ENCODE results near the gene ABCC3.

The ABCC3 gene

GRCh38 chr17:50651661-50652060 lies 17.0 kb downstream of the ABCC3 start:
- TF ChIP-seq CTCF (IDR thresholded peaks at IDR 0.05; ENCODE audit: low read depth, low read length, poor library complexity, severe bottlenecking), result no peak
- TF ChIP-seq EZH2phosphoT487 (IDR thresholded peaks at IDR 0.05; ENCODE audit: borderline replicate concordance, low read length), result no peak
- no peaks in the 10 kb centered on the region for H3K36me3 ChIP-seq (ENCODE audit: control insufficient read depth, low read length)
- no peaks in the 10 kb centered on the region for H3F3A ChIP-seq (ENCODE audit: control insufficient read depth, insufficient read depth)
- no peak overlapping the region for H3K4me3 ChIP-seq (ENCODE audit: low read length)
- no peaks in the 10 kb centered on the region for H3K9me2 ChIP-seq (replicated peaks; ENCODE audit: control insufficient read depth, low read length)
- no peaks in the 10 kb centered on the region for H4K20me1 ChIP-seq (ENCODE audit: control insufficient read depth, insufficient read depth, low read depth, low read length)
- H3K27ac ChIP-seq (ENCODE audit: low read depth, low read length), result no peak overlapping the region
- H3K79me2 ChIP-seq (ENCODE audit: control insufficient read depth, low read length), result no peaks in the 10 kb centered on the region
- peaks cover 5% of the 10 kb centered on the region for H3K9me3 ChIP-seq (ENCODE audit: control insufficient read depth, insufficient read depth, low read length)
- peaks cover 13% of the 10 kb centered on the region for H3K27me3 ChIP-seq (ENCODE audit: control insufficient read depth, low read length)
- peaks cover 3% of the 10 kb centered on the region; the same call in 1 of the 2 replicates for H3K4me1 ChIP-seq (ENCODE audit: control insufficient read depth, low read length)
- no peak overlapping the region for H3K4me2 ChIP-seq (ENCODE audit: low read length)

- TF ChIP-seq CTCF (IDR thresholded peaks at IDR 0.05; ENCODE audit: low read depth, low read length, poor library complexity, severe bottlenecking) (no peak), EZH2phosphoT487 (IDR thresholded peaks at IDR 0.05; ENCODE audit: borderline replicate concordance, low read length) (no peak)
- no peaks in the 10 kb centered on the region for H3K9me2 ChIP-seq (replicated peaks; ENCODE audit: control insufficient read depth, low read length)
- H3K9me3 ChIP-seq (ENCODE audit: control insufficient read depth, insufficient read depth, low read length), result peaks cover 5% of the 10 kb centered on the region
- H3K27ac ChIP-seq (ENCODE audit: low read depth, low read length), result no peak overlapping the region
- H3K4me1 ChIP-seq (ENCODE audit: control insufficient read depth, low read length), result peaks cover 3% of the 10 kb centered on the region; the same call in 1 of the 2 replicates
- no peaks in the 10 kb centered on the region for H3K36me3 ChIP-seq (ENCODE audit: control insufficient read depth, low read length)
- H3K27me3 ChIP-seq (ENCODE audit: control insufficient read depth, low read length), result peaks cover 13% of the 10 kb centered on the region
- H3K79me2 ChIP-seq (ENCODE audit: control insufficient read depth, low read length), result no peaks in the 10 kb centered on the region
- no peak overlapping the region for H3K4me2 ChIP-seq (ENCODE audit: low read length)
- H3F3A ChIP-seq (ENCODE audit: control insufficient read depth, insufficient read depth), result no peaks in the 10 kb centered on the region
- no peaks in the 10 kb centered on the region for H4K20me1 ChIP-seq (ENCODE audit: control insufficient read depth, insufficient read depth, low read depth, low read length)
- no peak overlapping the region for H3K4me3 ChIP-seq (ENCODE audit: low read length)
These were observed 19.1 kb downstream of the ABCC3 start for GRCh38 chr17:50653738-50654137.

GRCh38 chr17:50656509-50656908 lies 21.8 kb downstream of the ABCC3 start:
- peaks cover 5% of the 10 kb centered on the region for H3K9me3 ChIP-seq (ENCODE audit: control insufficient read depth, insufficient read depth, low read length)
- no peak overlapping the region for H3K4me2 ChIP-seq (ENCODE audit: low read length)
- TF ChIP-seq EZH2phosphoT487 (IDR thresholded peaks at IDR 0.05; ENCODE audit: borderline replicate concordance, low read length) (no peak), CTCF (IDR thresholded peaks at IDR 0.05; ENCODE audit: low read depth, low read length, poor library complexity, severe bottlenecking) (no peak)
- H3K4me3 ChIP-seq (ENCODE audit: low read length), result no peak overlapping the region
- peaks cover 4% of the 10 kb centered on the region; the same call in 1 of the 2 replicates for H3K27me3 ChIP-seq (ENCODE audit: control insufficient read depth, low read length)
- no peaks in the 10 kb centered on the region for H3K4me1 ChIP-seq (ENCODE audit: control insufficient read depth, low read length)
- no peaks in the 10 kb centered on the region for H4K20me1 ChIP-seq (ENCODE audit: control insufficient read depth, insufficient read depth, low read depth, low read length)
- no peaks in the 10 kb centered on the region for H3K79me2 ChIP-seq (ENCODE audit: control insufficient read depth, low read length)
- H3F3A ChIP-seq (ENCODE audit: control insufficient read depth, insufficient read depth), result no peaks in the 10 kb centered on the region
- H3K27ac ChIP-seq (ENCODE audit: low read depth, low read length), result no peak overlapping the region
- H3K9me2 ChIP-seq (replicated peaks; ENCODE audit: control insufficient read depth, low read length), result no peaks in the 10 kb centered on the region
- H3K36me3 ChIP-seq (ENCODE audit: control insufficient read depth, low read length), result no peaks in the 10 kb centered on the region

Measured in DOHH2 (cell line).